Naive thymus-derived CD4-positive, alpha-beta T cell (primary cell): ENCODE results near the gene GSDMA. TPM values are rescaled to one million over a fixed set of nuclear protein-coding genes. Genes with fewer than 3 reads are reported as not detected.
A peak's percentile ranks its signal among the peaks of the same experiment; 100 is the strongest.

Experiments
- ATAC-seq: fragments of 150-1000 bp; cut with Tn5 transposase; 2 replicates; pipeline ENCODE4 v1.10.0; 2021; ENCODE audit warnings: mild to moderate bottlenecking, moderate library complexity
- CTCF ChIA-PET: fragments of 350-600 bp; sonication (Branson Sonifier 250); formaldehyde crosslinking; loops from one replicate; lab custom pipeline; 2021; ENCODE audit warnings: antibody characterized with exemption; lab: Charles Lee
- POLR2A ChIA-PET: fragments of 350-600 bp; sonication (Branson Sonifier 250); formaldehyde crosslinking; loops from one replicate; lab custom pipeline; 2021; ENCODE audit warnings: antibody characterized with exemption, inconsistent platforms; lab: Charles Lee
- DNase-seq, 9 donors: peaks; one replicate each; pipeline versions ENCODE4 v3.0.0 to v3.0.0-alpha.2; 2020 to 2022; ENCODE audit warnings: mixed read lengths in 1 of 9
- H3K27ac ChIP-seq: one replicate; pipeline ENCODE4 v1.7.0; 2013; ENCODE audit warnings: mild to moderate bottlenecking, low read depth, low read length, moderate library complexity
- H3K27me3 ChIP-seq, 2 donors: one replicate each; pipeline ENCODE4 v1.7.0; 2013; ENCODE audit warnings: low read length in 2 of 2, mild to moderate bottlenecking in 2 of 2, moderate library complexity in 2 of 2; ENCODE audit not compliant: control insufficient read depth in 2 of 2, insufficient read depth in 2 of 2
- H3K36me3 ChIP-seq, 3 experiments: 1 replicate in 2 of 3; 2 replicates in 1 of 3; pipeline ENCODE4 v1.7.0; 2013; ENCODE audit warnings: low read length in 3 of 3, mild to moderate bottlenecking in 3 of 3, moderate library complexity in 1 of 3; ENCODE audit not compliant: insufficient read depth in 3 of 3, control insufficient read depth in 2 of 3
- H3K4me1 ChIP-seq, 2 donors: one replicate each; pipeline ENCODE4 v1.7.0; 2013; ENCODE audit warnings: low read length in 2 of 2, mild to moderate bottlenecking in 2 of 2, moderate library complexity in 1 of 2; ENCODE audit not compliant: control insufficient read depth in 2 of 2, insufficient read depth in 2 of 2
- H3K4me3 ChIP-seq: 2 replicates; pipeline ENCODE4 v1.7.0; 2013; ENCODE audit warnings: mild to moderate bottlenecking, low read length
- H3K9me3 ChIP-seq, 3 experiments: 1 replicate in 2 of 3; 2 replicates in 1 of 3; pipeline ENCODE4 v1.7.0; 2013; ENCODE audit warnings: low read length in 3 of 3; ENCODE audit not compliant: control insufficient read depth in 2 of 3
- H3K27ac Mint-ChIP-seq, 9 donors: one replicate each; pipeline ENCODE4 v1.8.0; 2020 to 2022; ENCODE audit warnings: mixed read lengths in 9 of 9, mild to moderate bottlenecking in 8 of 9, moderate library complexity in 5 of 9, inconsistent platforms in 2 of 9
- H3K27me3 Mint-ChIP-seq, 5 donors: one replicate each; pipeline ENCODE4 v1.8.0; 2021 to 2022; ENCODE audit warnings: mixed read lengths in 5 of 5, mild to moderate bottlenecking in 1 of 5
- H3K36me3 Mint-ChIP-seq, 5 donors: one replicate each; pipeline ENCODE4 v1.8.0; 2020 to 2022; ENCODE audit warnings: mixed read lengths in 5 of 5, mild to moderate bottlenecking in 3 of 5, inconsistent platforms in 1 of 5
- H3K4me1 Mint-ChIP-seq, 7 donors: one replicate each; pipeline ENCODE4 v1.8.0; 2020 to 2022; ENCODE audit warnings: mixed read lengths in 7 of 7, mild to moderate bottlenecking in 3 of 7, inconsistent platforms in 1 of 7
- H3K4me3 Mint-ChIP-seq, 10 donors: one replicate each; pipeline ENCODE4 v1.8.0; 2020 to 2022; ENCODE audit warnings: mild to moderate bottlenecking in 10 of 10, mixed read lengths in 10 of 10, moderate library complexity in 6 of 10, inconsistent platforms in 2 of 10
- H3K9me3 Mint-ChIP-seq, 11 donors: one replicate each; pipeline ENCODE4 v1.8.0; 2020 to 2022; ENCODE audit warnings: mixed read lengths in 11 of 11, mild to moderate bottlenecking in 4 of 11, inconsistent platforms in 1 of 11, moderate library complexity in 1 of 11
- intact Hi-C, 2 donors: fragments of 100-400 bp; cut with micrococcal nuclease; formaldehyde crosslinking; loops; one replicate each; pipeline ENCODE4 v1.15.1; 2023
- microRNA-seq: library from miRNA; unstranded; fragments of <30 nt; microRNA quantifications from one replicate; pipeline ENCODE4 v1.2.0, GENCODE V29; 2022; ENCODE audit warnings: borderline microRNAs expressed
- polyA plus RNA-seq, 2 donors: library from polyadenylated mRNA; unstranded; fragments of 300-500 nt; fragmentation: Illumina TruSeq; gene quantifications; one replicate each; pipeline ENCODE4 v1.2.3, GENCODE V29; 2021
- total RNA-seq, 6 experiments: library from RNA in 5 of 6; stranded (reverse) in 5 of 6; gene quantifications; 1 replicate in 5 of 6; 2 replicates in 1 of 6; pipeline ENCODE4 v1.2.3 and lab custom pipeline; 2021 to 2026

GSDMA gene
- total and polyA plus RNA-seq, 7 experiments from 2014 or later = 0.22 to 2.4 (median 0.69) TPM; not detected in 2

- H3K36me3 Mint-ChIP-seq = peaks cover 10 to 48% (median 15%) of the 10 kb centered on the region in 5 donors
- intact Hi-C loops = loop anchor here (1.0 to 5.0 kb wide), 6 partner anchors 14 to 164 kb away; no protein-coding TSS in a partner anchor
Measured at GRCh38 chr17:40026816-40027613, 64.2 kb downstream of the GSDMA start.

More at GRCh38 chr17:40026816-40027613, 64.2 kb downstream of the GSDMA start:
- ChIA-PET POLR2A (interaction anchor here (0.7 to 1.7 kb wide), 5 partner anchors 14 to 85 kb away, joined by 3 to 6 read pairs (median 4); partner anchors contain the start of gene PSMD3), CTCF (interaction anchor here (0.7 to 4.7 kb wide), 21 partner anchors 10 to 404 kb away, joined by 3 to 85 read pairs (median 4); partner anchors contain the start of gene CSF3)
- H3K4me1 ChIP-seq = peaks cover 6 to 26% of the 10 kb centered on the region in 2 donors
- no peaks in the 10 kb centered on the region for H3K9me3 ChIP-seq
- Mint-ChIP-seq H3K9me3 (no peaks in the 10 kb centered on the region), H3K27me3 (no peaks in the 10 kb centered on the region), H3K4me1 (peaks cover 10 to 24% (median 22%) of the 10 kb centered on the region in 7 donors), H3K4me3 (peak overlapping the region in 4 of 10 donors; percentile 14 to 72 (median 36)), H3K27ac (peak overlapping the region in 2 of 9 donors; percentile 19 to 42)
- DNase-seq = peak; percentile 54 to 81 (median 69)
- no peak overlapping the region for H3K4me3 ChIP-seq
- ATAC-seq = peak; percentile 91
- H3K36me3 ChIP-seq = peaks cover 3 to 77% (median 14%) of the 10 kb centered on the region in 3 experiments
- no peak overlapping the region for H3K27ac ChIP-seq
- no peaks in the 10 kb centered on the region for H3K27me3 ChIP-seq

Small RNA genes lying within 50 kb of the gene (microRNA-seq; reads per million reads assigned to microRNA genes)
- gene MIR6884 = not detected

Other genes starting within 250 kb of the GSDMA start
- gene MIEN1, start 232.5 kb upstream of the GSDMA start, total RNA-seq = 10 to 100 TPM; 28.7 to 40.1 (median 32.3) TPM
- 10 to 100 TPM; 73.5 to 74.3 TPM for gene MIEN1, start 232.5 kb upstream of the GSDMA start, polyA plus RNA-seq
- under 1 TPM in 1 of 5 experiments, not detected in 4; 0.99 TPM for gene GRB7, start 225.1 kb upstream of the GSDMA start, total RNA-seq
- gene GRB7, start 225.1 kb upstream of the GSDMA start, polyA plus RNA-seq = not detected
- gene IKZF3, start 98.7 kb upstream of the GSDMA start, total RNA-seq = 10 to 100 TPM; 26.1 to 77.8 (median 61.1) TPM
- 10 to 100 TPM in 1 of 2 donors, 1 to 10 TPM in 1; 9.7 to 31.4 TPM for gene IKZF3, start 98.7 kb upstream of the GSDMA start, polyA plus RNA-seq
- under 1 TPM in 3 of 5 experiments, not detected in 2; 0.17 to 0.84 (median 0.51) TPM for gene ZPBP2, start 94.8 kb upstream of the GSDMA start, total RNA-seq
- under 1 TPM in 1 of 2 donors, not detected in 1; 0.11 TPM for gene ZPBP2, start 94.8 kb upstream of the GSDMA start, polyA plus RNA-seq
- 10 to 100 TPM; 25.6 to 92.4 (median 53.8) TPM for gene GSDMB, start 44.4 kb upstream of the GSDMA start, total RNA-seq
- gene GSDMB, start 44.4 kb upstream of the GSDMA start, polyA plus RNA-seq = 1 to 10 TPM; 1.7 to 2.1 TPM
- gene ORMDL3, start 35.4 kb upstream of the GSDMA start, total RNA-seq = 100 to 1,000 TPM in 3 of 5 experiments, 10 to 100 TPM in 2; 77.6 to 205 (median 110) TPM
- 100 to 1,000 TPM; 167 to 197 TPM for gene ORMDL3, start 35.4 kb upstream of the GSDMA start, polyA plus RNA-seq
- gene LRRC3C, start 35.3 kb upstream of the GSDMA start, total RNA-seq = under 1 TPM in 1 of 5 experiments, not detected in 4; 0.27 TPM
- gene LRRC3C, start 35.3 kb upstream of the GSDMA start, polyA plus RNA-seq = not detected
- 100 to 1,000 TPM in 1 of 5 experiments, 10 to 100 TPM in 4; 55.7 to 111 (median 68.9) TPM for gene PSMD3, start 17.8 kb downstream of the GSDMA start, total RNA-seq
- gene PSMD3, start 17.8 kb downstream of the GSDMA start, polyA plus RNA-seq = 10 to 100 TPM; 44.6 to 53.1 TPM
- not detected for gene CSF3, start 52.4 kb downstream of the GSDMA start, total RNA-seq
- not detected for gene CSF3, start 52.4 kb downstream of the GSDMA start, polyA plus RNA-seq
- gene MED24, start 91.4 kb downstream of the GSDMA start, total RNA-seq = 100 to 1,000 TPM in 1 of 5 experiments, 10 to 100 TPM in 4; 82.9 to 103 (median 91.4) TPM
- 10 to 100 TPM; 46.7 to 62.7 TPM for gene MED24, start 91.4 kb downstream of the GSDMA start, polyA plus RNA-seq
- 10 to 100 TPM in 4 of 5 experiments, 1 to 10 TPM in 1; 3.2 to 55.9 (median 48.4) TPM for gene THRA, start 100.0 kb downstream of the GSDMA start, total RNA-seq
- gene THRA, start 100.0 kb downstream of the GSDMA start, polyA plus RNA-seq = 10 to 100 TPM; 17.7 to 26.2 TPM
- gene NR1D1, start 137.6 kb downstream of the GSDMA start, total RNA-seq = 10 to 100 TPM in 4 of 5 experiments, 1 to 10 TPM in 1; 3.6 to 34.2 (median 17.3) TPM
- gene NR1D1, start 137.6 kb downstream of the GSDMA start, polyA plus RNA-seq = 10 to 100 TPM in 1 of 2 donors, 1 to 10 TPM in 1; 4.7 to 11.2 TPM
- 100 to 1,000 TPM in 4 of 5 experiments, 10 to 100 TPM in 1; 97.0 to 145 (median 113) TPM for gene MSL1, start 159.0 kb downstream of the GSDMA start, total RNA-seq
- gene MSL1, start 159.0 kb downstream of the GSDMA start, polyA plus RNA-seq = 10 to 100 TPM in 1 of 2 donors, 1 to 10 TPM in 1; 8.0 to 11.3 TPM
- 100 to 1,000 TPM in 4 of 5 experiments, 10 to 100 TPM in 1; 93.4 to 160 (median 144) TPM for gene CASC3, start 177.5 kb downstream of the GSDMA start, total RNA-seq
- 10 to 100 TPM; 43.5 to 51.5 TPM for gene CASC3, start 177.5 kb downstream of the GSDMA start, polyA plus RNA-seq
- gene RAPGEFL1, start 214.5 kb downstream of the GSDMA start, total RNA-seq = 10 to 100 TPM in 1 of 5 experiments, 1 to 10 TPM in 4; 5.0 to 10.7 (median 6.3) TPM
- gene RAPGEFL1, start 214.5 kb downstream of the GSDMA start, polyA plus RNA-seq = under 1 TPM; 0.24 to 0.47 TPM